GM18519 (cell line): ENCODE data around the gene ABCA5.
"Not testable (repeated sequence)": the region's sequence is repeated elsewhere in the genome, so short reads cannot be mapped to it uniquely, and the experiment has no call there.

Experiments
- ATAC-seq: cut with Tn5 transposase; IDR thresholded peaks from one replicate; pipeline ENCODE4 v1.9.1; 2021; ENCODE audit warnings: mild to moderate bottlenecking, moderate library complexity; ENCODE audit not compliant: unreplicated experiment, low FRiP score

The ABCA5 gene

GRCh38 chr17:69218986-69219385 is 107.9 kb downstream of the ABCA5 start:
- ATAC-seq, result no peak

- ATAC-seq, result no peak
Observed at GRCh38 chr17:69213059-69213813, 113.7 kb downstream of the ABCA5 start.

- no peak for ATAC-seq
Observed at GRCh38 chr17:69208640-69209039, 118.3 kb downstream of the ABCA5 start.

- no peak for ATAC-seq
Observed at GRCh38 chr17:69207151-69207550, 119.8 kb downstream of the ABCA5 start.

- no peak for ATAC-seq
Observed at GRCh38 chr17:69198238-69198637, 128.7 kb downstream of the ABCA5 start.

- ATAC-seq, result not testable (repeated sequence)
Observed at GRCh38 chr17:69196105-69196653, 130.8 kb downstream of the ABCA5 start.
